HEK293 (cell line): Measurements from ENCODE around the gene KRTAP5-5.
A peak's percentile ranks its signal among the peaks of the same experiment; 100 is the strongest.
"Not testable (repeated sequence)": the region's sequence is repeated elsewhere in the genome, so short reads cannot be mapped to it uniquely, and the experiment has no call there.

Source experiments
- CTCF ChIA-PET: fragments of 350-600 bp; formaldehyde crosslinking; extraction: SDS; loops from one replicate; lab custom pipeline; 2021; ENCODE audit warnings: antibody characterized with exemption; lab: Yijun Ruan, JAX
- POLR2A ChIA-PET: fragments of 300-600 bp; formaldehyde crosslinking; extraction: SDS; loops from one replicate; lab custom pipeline; 2020; ENCODE audit warnings: antibody characterized with exemption, inconsistent platforms; lab: Yijun Ruan, JAX
- H3K27ac ChIP-seq: fragments of 200-500 bp; sonication (Bioruptor generic); 2 replicates; pipeline ENCODE4 v1.5.1; 2014; ENCODE audit warnings: low read depth, low read length, control low read depth, inconsistent platforms; ENCODE audit errors: extremely low read depth
- H3K36me3 ChIP-seq, 2 experiments: fragments of 200-500 bp in 1 of 2; sonication (Bioruptor generic) in 1 of 2; 1 replicate in 1 of 2; 2 replicates in 1 of 2; pipeline ENCODE4 v1.5.1; 2014 to 2017; ENCODE audit warnings: inconsistent platforms in 2 of 2, low read length in 2 of 2; ENCODE audit not compliant: control insufficient read depth in 2 of 2, insufficient read depth in 1 of 2
- H3K4me1 ChIP-seq: fragments of 200-500 bp; sonication (Bioruptor generic); 2 replicates; pipeline ENCODE4 v1.5.1; 2014; ENCODE audit warnings: mild to moderate bottlenecking, low read length, inconsistent platforms; ENCODE audit not compliant: control insufficient read depth, insufficient read depth
- H3K4me3 ChIP-seq: 2 replicates; pipeline ENCODE4 v1.5.1; 2011; ENCODE audit warnings: low read depth, mild to moderate bottlenecking, control low read depth, low read length, moderate library complexity
- H3K9me3 ChIP-seq: fragments of 200-500 bp; sonication (Bioruptor generic); 2 replicates; pipeline ENCODE4 v1.5.1; 2014; ENCODE audit warnings: low read depth, low read length, inconsistent platforms; ENCODE audit not compliant: control insufficient read depth, insufficient read depth
- GLI2 ChIP-seq: fragments of 450-650 bp; formaldehyde crosslinking; IDR thresholded peaks from 2 replicates; pipeline ENCODE4; 2017; ENCODE audit warnings: missing biosample characterization, missing genetic modification characterization, low read depth, borderline replicate concordance
- GLIS1 ChIP-seq: fragments of 450-650 bp; formaldehyde crosslinking; IDR thresholded peaks from 2 replicates; pipeline ENCODE4 v1.5.1; 2016; ENCODE audit warnings: missing biosample characterization, missing genetic modification characterization
- SALL2 ChIP-seq: fragments of 450-650 bp; formaldehyde crosslinking; IDR thresholded peaks from 2 replicates; pipeline ENCODE4 v1.5.0; 2017; ENCODE audit warnings: missing biosample characterization, mild to moderate bottlenecking, missing genetic modification characterization, borderline replicate concordance
- ZBTB10 ChIP-seq: fragments of 450-650 bp; formaldehyde crosslinking; IDR thresholded peaks from 2 replicates; pipeline ENCODE4 v1.5.1; 2016; ENCODE audit warnings: missing biosample characterization, missing genetic modification characterization
- ZBTB11 ChIP-seq: fragments of 450-650 bp; formaldehyde crosslinking; conservative IDR thresholded peaks from 2 replicates; pipeline ENCODE4 v1.5.1; 2016; ENCODE audit warnings: low read depth, missing biosample characterization, missing genetic modification characterization
- ZEB2 ChIP-seq: fragments of 450-650 bp; formaldehyde crosslinking; IDR thresholded peaks from 2 replicates; pipeline ENCODE4 v1.5.1; 2016; ENCODE audit warnings: missing biosample characterization, missing genetic modification characterization
- ZNF211 ChIP-seq: fragments of 450-650 bp; formaldehyde crosslinking; IDR thresholded peaks from 2 replicates; pipeline ENCODE4 v1.5.1; 2016; ENCODE audit warnings: low read depth, missing biosample characterization, missing genetic modification characterization
- ZNF239 ChIP-seq: fragments of 450-650 bp; formaldehyde crosslinking; IDR thresholded peaks from 2 replicates; pipeline ENCODE4 v1.5.1; 2016; ENCODE audit warnings: missing biosample characterization, missing genetic modification characterization
- ZNF302 ChIP-seq: fragments of 450-650 bp; formaldehyde crosslinking; IDR thresholded peaks from 2 replicates; pipeline ENCODE4 v1.5.1; 2016; ENCODE audit warnings: missing biosample characterization, missing genetic modification characterization, low read depth
- ZNF335 ChIP-seq: fragments of 450-650 bp; formaldehyde crosslinking; conservative IDR thresholded peaks from 2 replicates; pipeline ENCODE4 v1.5.1; 2016; ENCODE audit warnings: missing biosample characterization, missing genetic modification characterization
- ZNF416 ChIP-seq: fragments of 450-650 bp; formaldehyde crosslinking; IDR thresholded peaks from 2 replicates; pipeline ENCODE4 v1.5.1; 2016; ENCODE audit warnings: missing biosample characterization, missing genetic modification characterization
- ZNF426 ChIP-seq: fragments of 450-650 bp; formaldehyde crosslinking; IDR thresholded peaks from 2 replicates; pipeline ENCODE4 v1.5.1; 2017; ENCODE audit warnings: missing biosample characterization, missing genetic modification characterization, mild to moderate bottlenecking, inconsistent platforms, moderate library complexity
- ZNF558 ChIP-seq: fragments of 450-650 bp; formaldehyde crosslinking; IDR thresholded peaks from 2 replicates; pipeline ENCODE4 v1.5.1; 2016; ENCODE audit warnings: missing biosample characterization, missing genetic modification characterization
- ZNF580 ChIP-seq: fragments of 450-650 bp; formaldehyde crosslinking; IDR thresholded peaks from 2 replicates; pipeline ENCODE4 v1.5.1; 2016; ENCODE audit warnings: missing biosample characterization, missing genetic modification characterization
- ZNF664 ChIP-seq: fragments of 450-650 bp; formaldehyde crosslinking; IDR thresholded peaks from 2 replicates; pipeline ENCODE4 v1.5.1; 2016; ENCODE audit warnings: missing biosample characterization, missing genetic modification characterization
- ZNF707 ChIP-seq: fragments of 450-650 bp; formaldehyde crosslinking; IDR thresholded peaks from 2 replicates; pipeline ENCODE4 v1.5.1; 2016; ENCODE audit warnings: missing biosample characterization, missing genetic modification characterization
- ZSCAN16 ChIP-seq: fragments of 450-650 bp; formaldehyde crosslinking; IDR thresholded peaks from 2 replicates; pipeline ENCODE4 v1.5.1; 2016; ENCODE audit warnings: missing biosample characterization, missing genetic modification characterization

The KRTAP5-5 gene

GRCh38 chr11:1607901-1608300 is 21.7 kb upstream of the KRTAP5-5 start:
- H3K27ac ChIP-seq, H3K4me3 ChIP-seq, H3K4me1 ChIP-seq, H3K9me3 ChIP-seq, POLR2A ChIA-PET, H3K36me3 ChIP-seq: not testable (repeated sequence)
- TF ChIP-seq GLIS1 (tag by site-specific recombination), result peak; percentile 53
- CTCF ChIA-PET, result interaction anchor here (2.0 kb wide), 1 partner anchor 61 kb away, joined by 5 read pairs; no protein-coding TSS in a partner anchor

- H3K4me1 ChIP-seq, result no peaks in the 10 kb centered on the region
- ChIA-PET POLR2A (no interaction called here), CTCF (interaction anchor here (2.0 kb wide), 1 partner anchor 62 kb away, joined by 5 read pairs; no protein-coding TSS in a partner anchor)
- no peaks in the 10 kb centered on the region for H3K9me3 ChIP-seq
- no peak within 1 kb of the TSS for H3K27ac ChIP-seq
- no peak within 1 kb of the TSS for H3K4me3 ChIP-seq
- no peak for TF ChIP-seq ZNF239 (tag by site-specific recombination)
- TF ChIP-seq ZNF211 (tag by site-specific recombination), result no peak
- no peak for TF ChIP-seq ZNF558 (tag by site-specific recombination)
- no peak for TF ChIP-seq ZBTB11 (tag by site-specific recombination)
- no peak for TF ChIP-seq ZNF416 (tag by site-specific recombination)
- no peak for TF ChIP-seq SALL2
- no peak for TF ChIP-seq ZNF302 (tag by site-specific recombination)
- TF ChIP-seq ZNF426, result no peak
- no peak for TF ChIP-seq ZSCAN16 (tag by site-specific recombination)
- no peak for TF ChIP-seq GLI2 (tag by site-specific recombination)
- TF ChIP-seq ZBTB10, result no peak
- TF ChIP-seq ZNF580 (tag by site-specific recombination), result no peak
- TF ChIP-seq ZNF707 (tag by site-specific recombination), result no peak
- TF ChIP-seq ZNF335 (tag by site-specific recombination), result no peak
- no peak for TF ChIP-seq ZEB2 (tag by site-specific recombination)
- no peak for TF ChIP-seq ZNF664 (tag by site-specific recombination)
- H3K36me3 ChIP-seq, result no peaks in the 10 kb centered on the region
These were observed 21.2 kb upstream of the KRTAP5-5 start, which contains the start of gene KRTAP5-3 for GRCh38 chr11:1608363-1608762. KRTAP5-3 (minus strand) TSS chr11:1608463; CDS start chr11:1608385, 78 bp downstream.
